HPDE6-E6E7 (cell line): ENCODE measurements around the gene GDI1.

Source experiments
- DNase-seq: peaks from one replicate; pipeline ENCODE4 v3.0.0; 2011; ENCODE audit warnings: missing footprints; ENCODE audit errors: extremely low spot score

The GDI1 gene

GRCh38 chrX:154459832-154460231 is 22.9 kb downstream of the GDI1 start:
- no peak for DNase-seq

DNA sequence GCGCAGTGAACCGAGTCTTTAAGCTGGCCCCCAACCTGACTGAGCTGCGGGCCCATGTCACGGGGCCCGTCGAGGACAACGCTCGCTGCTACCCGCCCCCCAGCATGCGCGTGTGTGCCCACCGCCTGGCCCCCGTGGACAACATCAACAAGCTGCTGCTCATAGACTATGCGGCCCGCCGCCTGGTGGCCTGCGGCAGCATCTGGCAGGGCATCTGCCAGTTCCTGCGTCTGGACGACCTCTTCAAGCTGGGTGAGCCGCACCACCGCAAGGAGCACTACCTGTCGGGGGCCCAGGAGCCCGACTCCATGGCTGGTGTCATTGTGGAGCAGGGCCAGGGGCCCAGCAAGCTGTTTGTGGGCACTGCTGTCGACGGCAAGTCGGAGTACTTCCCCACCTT is 23.4 kb downstream of the GDI1 start:
- DNase-seq, result no peak

- no peak for DNase-seq
These were observed 25.4 kb downstream of the GDI1 start for GRCh38 chrX:154462396-154462795.

GRCh38 chrX:154463611-154464220 is 26.8 kb downstream of the GDI1 start:
- no peak for DNase-seq

DNA sequence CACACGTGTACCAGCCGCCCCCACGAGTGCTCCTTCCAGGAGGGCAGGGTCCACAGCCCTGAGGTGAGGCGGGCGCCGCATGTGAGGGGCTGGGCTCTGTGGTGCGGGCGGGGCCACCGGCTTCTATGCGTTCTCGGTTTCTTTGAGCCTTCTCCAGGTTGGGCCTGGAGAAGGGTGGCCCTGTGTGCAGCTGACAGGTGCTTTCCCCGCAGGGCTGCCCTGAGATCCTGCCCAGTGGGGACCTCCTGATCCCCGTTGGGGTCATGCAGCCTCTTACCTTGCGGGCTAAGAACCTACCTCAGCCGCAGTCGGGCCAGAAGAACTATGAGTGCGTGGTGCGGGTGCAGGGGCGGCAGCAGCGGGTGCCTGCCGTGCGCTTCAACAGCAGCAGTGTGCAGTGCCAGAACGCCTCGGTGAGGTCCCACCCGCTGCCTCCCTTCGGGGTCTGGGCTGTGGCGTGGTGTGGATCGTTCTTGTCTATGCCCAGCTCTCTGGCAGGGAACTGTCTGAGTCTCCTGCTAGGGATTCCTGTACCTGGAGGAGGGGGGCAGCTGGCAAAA is 27.9 kb downstream of the GDI1 start:
- DNase-seq, result no peak

- DNase-seq, result no peak
These were observed 28.6 kb downstream of the GDI1 start for GRCh38 chrX:154465601-154466000.

GRCh38 chrX:154466036-154466435 is 29.1 kb downstream of the GDI1 start:
- DNase-seq, result no peak

- DNase-seq, result no peak
These were observed 30.0 kb downstream of the GDI1 start for GRCh38 chrX:154466907-154467306.

DNA sequence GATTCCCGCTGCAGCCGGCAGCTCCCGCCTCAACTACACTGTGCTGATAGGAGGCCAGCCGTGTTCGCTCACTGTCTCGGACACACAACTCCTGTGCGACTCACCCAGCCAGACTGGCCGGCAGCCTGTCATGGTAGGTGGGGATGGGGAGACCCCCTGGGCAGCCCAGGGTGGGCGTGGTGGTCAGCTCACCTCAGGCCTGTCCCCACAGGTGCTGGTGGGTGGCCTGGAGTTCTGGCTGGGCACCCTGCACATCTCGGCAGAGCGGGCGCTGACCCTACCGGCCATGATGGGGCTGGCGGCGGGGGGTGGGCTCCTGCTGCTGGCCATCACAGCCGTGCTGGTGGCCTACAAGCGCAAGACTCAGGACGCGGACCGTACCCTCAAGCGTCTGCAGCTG is 30.6 kb downstream of the GDI1 start:
- no peak for DNase-seq

DNA sequence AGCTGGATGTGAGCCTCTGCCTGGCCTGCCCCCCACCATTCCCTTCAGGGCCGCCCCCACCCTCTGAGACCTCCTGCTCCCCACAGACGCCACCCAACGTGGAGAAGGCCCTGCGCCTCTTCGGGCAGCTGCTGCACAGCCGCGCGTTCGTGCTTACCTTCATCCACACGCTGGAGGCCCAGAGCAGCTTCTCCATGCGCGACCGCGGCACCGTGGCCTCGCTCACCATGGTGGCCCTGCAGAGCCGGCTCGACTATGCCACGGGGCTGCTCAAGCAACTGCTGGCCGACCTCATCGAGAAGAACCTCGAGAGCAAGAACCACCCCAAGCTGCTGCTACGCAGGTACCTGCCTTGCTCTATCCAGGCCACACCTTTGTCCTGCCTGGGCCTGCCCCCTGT is 31.3 kb downstream of the GDI1 start:
- no peak for DNase-seq

DNA sequence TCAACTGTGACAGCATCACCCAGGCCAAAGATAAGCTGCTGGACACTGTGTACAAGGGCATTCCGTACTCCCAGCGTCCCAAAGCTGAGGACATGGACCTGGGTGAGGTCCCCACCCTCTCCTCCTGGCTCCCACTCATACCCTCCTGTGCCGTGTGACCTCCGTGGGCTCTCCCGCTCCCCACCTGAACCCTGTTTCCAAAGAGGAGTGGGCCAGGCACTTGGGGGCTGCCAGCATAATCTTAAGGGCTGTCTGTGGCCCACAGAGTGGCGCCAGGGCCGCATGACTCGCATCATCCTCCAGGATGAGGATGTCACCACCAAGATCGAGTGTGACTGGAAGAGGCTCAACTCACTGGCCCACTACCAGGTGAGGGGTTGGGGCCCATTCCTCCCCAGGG is 32.2 kb downstream of the GDI1 start:
- no peak for DNase-seq

DNA sequence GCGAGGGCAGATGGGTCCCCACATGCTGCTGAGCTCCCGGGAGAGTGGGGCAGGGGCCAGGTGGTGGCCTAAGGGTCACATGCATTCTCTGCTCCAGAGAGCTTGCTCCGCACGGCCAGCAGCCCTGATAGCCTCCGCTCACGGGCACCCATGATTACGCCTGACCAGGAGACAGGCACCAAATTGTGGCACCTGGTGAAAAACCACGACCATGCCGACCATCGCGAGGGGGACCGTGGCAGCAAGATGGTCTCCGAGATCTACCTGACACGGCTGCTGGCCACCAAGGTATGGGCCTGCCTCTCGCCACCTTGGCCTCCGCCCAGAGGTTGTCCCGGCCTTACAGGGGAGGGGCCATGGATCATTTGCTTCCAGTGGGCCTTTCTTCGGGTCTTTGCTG is 32.9 kb downstream of the GDI1 start:
- no peak for DNase-seq

- no peak for DNase-seq
These were observed 33.5 kb downstream of the GDI1 start for GRCh38 chrX:154470434-154470833.

DNA sequence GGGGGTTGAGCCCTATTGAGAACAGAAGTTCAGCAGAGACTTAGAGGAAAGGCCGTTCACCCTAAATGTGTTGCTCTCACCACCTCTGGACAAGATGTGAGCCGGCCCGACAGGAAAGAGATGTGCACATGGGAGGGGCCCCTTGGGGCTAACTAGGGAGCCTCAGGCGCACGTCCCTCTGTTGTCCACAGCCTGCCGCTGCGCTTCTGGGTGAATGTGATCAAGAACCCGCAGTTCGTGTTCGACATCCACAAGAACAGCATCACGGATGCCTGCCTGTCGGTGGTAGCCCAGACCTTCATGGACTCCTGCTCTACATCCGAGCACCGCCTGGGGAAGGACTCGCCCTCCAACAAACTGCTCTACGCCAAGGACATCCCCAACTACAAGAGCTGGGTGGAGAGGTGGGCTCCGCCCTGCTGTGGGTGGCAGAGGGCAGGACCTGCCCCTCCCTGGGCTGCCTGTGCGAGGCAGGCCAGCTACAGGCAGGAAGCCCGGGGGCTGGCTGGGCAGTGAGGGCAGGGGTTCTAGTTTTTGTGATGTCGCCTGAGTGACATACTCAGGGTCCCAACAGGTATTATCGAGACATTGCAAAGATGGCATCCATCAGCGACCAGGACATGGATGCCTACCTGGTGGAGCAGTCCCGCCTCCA is 34.1 kb downstream of the GDI1 start:
- no peak for DNase-seq

- DNase-seq, result no peak
These were observed 35.1 kb downstream of the GDI1 start for GRCh38 chrX:154471839-154472684.

DNA sequence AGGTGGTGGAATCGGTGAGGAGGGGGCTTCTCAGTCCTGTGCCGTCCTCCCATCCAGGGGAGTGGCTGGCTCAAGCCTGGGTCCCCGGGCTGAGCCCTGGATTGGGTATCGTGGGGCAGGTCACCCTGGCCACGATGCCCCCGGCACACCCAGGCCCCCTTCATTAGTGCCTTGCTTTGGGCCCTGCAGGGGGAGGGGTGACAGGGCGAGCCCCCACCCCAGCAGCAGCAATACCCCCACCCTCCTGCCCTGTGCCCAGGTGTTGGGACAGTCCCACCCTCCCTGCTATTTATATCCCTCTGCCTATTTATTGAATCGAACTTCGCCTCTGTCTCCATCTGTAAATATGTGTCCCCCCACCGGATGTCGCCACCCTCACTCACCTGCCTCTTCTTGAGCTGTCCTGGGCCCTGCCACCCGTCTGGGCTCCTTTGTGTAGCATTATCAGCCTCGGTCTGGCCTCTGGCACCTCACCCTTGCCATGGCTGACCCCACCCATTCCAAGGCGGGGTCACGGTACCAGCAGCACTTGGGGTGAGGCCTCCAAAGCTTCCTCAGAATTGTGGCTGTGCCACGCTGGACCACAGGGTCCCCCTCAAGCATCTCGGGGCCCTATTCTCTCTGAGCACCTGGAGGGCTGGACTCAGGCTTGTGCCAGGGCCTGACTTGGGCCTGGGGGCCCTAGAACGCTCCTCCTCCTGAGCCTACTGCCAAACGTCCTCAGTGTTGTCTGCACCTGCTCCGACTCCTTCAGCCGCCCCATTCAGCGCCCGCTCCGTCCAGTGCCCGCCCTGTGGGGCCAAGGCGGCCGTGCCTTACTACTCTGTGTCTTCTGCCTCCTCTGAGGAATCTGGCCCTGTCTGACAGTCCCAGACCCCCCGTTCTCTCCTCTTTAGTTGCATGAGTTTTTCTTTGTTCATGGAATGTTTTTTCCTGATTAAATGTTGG is 36.0 kb downstream of the GDI1 start:
- DNase-seq, result no peak

DNA sequence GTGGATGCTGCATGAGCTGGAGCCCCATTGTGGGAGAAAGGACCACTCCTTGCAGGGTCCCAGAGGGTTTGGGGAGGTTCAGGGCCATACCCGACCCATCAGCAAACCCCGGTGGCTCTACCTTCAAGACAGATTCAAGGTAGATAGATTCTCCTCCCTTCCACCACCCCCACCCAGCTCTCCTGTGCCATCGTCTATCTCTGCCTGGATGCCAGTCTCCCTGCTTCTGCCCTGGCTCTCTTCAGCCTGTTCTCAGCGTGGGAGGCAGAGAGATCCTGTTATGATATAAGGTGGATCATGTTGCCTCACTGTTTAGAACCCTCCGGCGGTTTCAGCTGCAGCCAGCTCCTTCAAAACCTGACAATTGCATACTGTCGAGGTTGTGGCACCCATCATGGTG is 36.7 kb downstream of the GDI1 start:
- no peak for DNase-seq

DNA sequence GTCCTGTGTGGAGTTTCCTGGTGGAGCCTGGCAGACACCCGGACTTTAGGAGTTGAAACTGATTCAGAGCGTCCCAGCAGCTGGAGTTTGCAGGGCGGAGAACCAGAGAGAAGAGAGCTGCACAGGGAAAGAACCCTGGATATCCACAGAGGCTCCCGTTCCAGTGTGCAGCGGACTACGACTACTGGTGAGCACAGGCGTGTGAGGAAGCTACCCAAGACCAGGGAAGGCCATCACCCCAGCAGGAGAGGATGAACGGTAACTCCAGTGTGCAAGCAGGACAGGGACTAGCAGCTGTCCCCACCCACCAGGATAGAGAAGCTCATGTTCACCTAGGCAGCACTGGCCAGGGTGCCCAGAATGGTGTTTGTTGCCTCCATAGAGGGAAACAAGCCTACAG is 39.9 kb downstream of the GDI1 start:
- DNase-seq, result no peak

GRCh38 chrX:154477891-154478477 is 41.0 kb downstream of the GDI1 start:
- no peak for DNase-seq

GRCh38 chrX:154478728-154479622 is 42.0 kb downstream of the GDI1 start, which contains the start of gene LAGE3:
Gene LAGE3 (minus strand): TSS chrX:154479281. CDS start chrX:154478915, 366 bp downstream.
- peak; percentile 95 for DNase-seq
